CD4-positive, alpha-beta T cell treated with Interleukin-15 for 4 hours (primary cell): ENCODE data around the gene RGS13.

Experiments
- DNase-seq: peaks from one replicate; pipeline ENCODE4 v3.0.0-alpha.2; 2020; ENCODE audit warnings: low spot score

RGS13 gene

GRCh38 chr1:192626366-192627179, 9.4 kb upstream of the RGS13 start:
- no peak for DNase-seq

GRCh38 chr1:192627901-192628300, 8.0 kb upstream of the RGS13 start:
- no peak for DNase-seq

GRCh38 chr1:192628396-192629057, 7.4 kb upstream of the RGS13 start:
- no peak for DNase-seq

- no peak for DNase-seq
Measured at GRCh38 chr1:192629612-192630011, 6.3 kb upstream of the RGS13 start.

- no peak for DNase-seq
Measured at GRCh38 chr1:192630521-192631287, 5.2 kb upstream of the RGS13 start.

GRCh38 chr1:192631749-192632148, 4.2 kb upstream of the RGS13 start:
- no peak for DNase-seq

GRCh38 chr1:192632188-192632587, 3.8 kb upstream of the RGS13 start:
- no peak for DNase-seq

- DNase-seq = no peak
Measured at GRCh38 chr1:192632641-192633532, 3.1 kb upstream of the RGS13 start.

- no peak for DNase-seq
Measured at GRCh38 chr1:192633533-192634253, 2.3 kb upstream of the RGS13 start.

- no peak for DNase-seq
Measured at GRCh38 chr1:192635041-192635440, 906 bp upstream of the RGS13 start.

- no peak for DNase-seq
Measured at GRCh38 chr1:192639607-192640368, 3.8 kb downstream of the RGS13 start.

- DNase-seq = no peak
Measured at GRCh38 chr1:192652159-192652558, 16.2 kb downstream of the RGS13 start.

- no peak for DNase-seq
Measured at GRCh38 chr1:192654120-192654519, 18.2 kb downstream of the RGS13 start.

- DNase-seq = no peak
Measured at GRCh38 chr1:192654591-192655251, 18.8 kb downstream of the RGS13 start.

GRCh38 chr1:192657760-192658159, 21.8 kb downstream of the RGS13 start:
- DNase-seq = no peak

- no peak for DNase-seq
Measured at GRCh38 chr1:192658255-192658654, 22.3 kb downstream of the RGS13 start.

GRCh38 chr1:192660613-192661012, 24.7 kb downstream of the RGS13 start:
- DNase-seq = no peak

- DNase-seq = no peak
Measured at GRCh38 chr1:192668409-192668983, 32.5 kb downstream of the RGS13 start.

- no peak for DNase-seq
Measured at GRCh38 chr1:192669174-192669573, 33.2 kb downstream of the RGS13 start.
